D721Med (cell line): ENCODE results near the gene HSPBP1.

Experiments used
- DNase-seq: peaks from one replicate; pipeline ENCODE4 v3.0.0; 2011; ENCODE audit warnings: low spot score; ENCODE audit not compliant: insufficient read length
- FAIRE-seq: peaks from 2 replicates; lab custom pipeline; 2011; peaks lifted over from hg19 to GRCh38; lab: Jason Lieb, UNC
- CTCF ChIP-seq: IDR thresholded peaks from 2 replicates; pipeline ENCODE4 v1.5.1; 2012; ENCODE audit warnings: mild to moderate bottlenecking, control low read depth; ENCODE audit not compliant: insufficient read depth; ENCODE audit errors: missing control alignments

HSPBP1 gene

GRCh38 chr19:55311797-55312196, 31.9 kb upstream of the HSPBP1 start:
- FAIRE-seq (no peak), DNase-seq (no peak)
- no peak for TF ChIP-seq CTCF

DNA sequence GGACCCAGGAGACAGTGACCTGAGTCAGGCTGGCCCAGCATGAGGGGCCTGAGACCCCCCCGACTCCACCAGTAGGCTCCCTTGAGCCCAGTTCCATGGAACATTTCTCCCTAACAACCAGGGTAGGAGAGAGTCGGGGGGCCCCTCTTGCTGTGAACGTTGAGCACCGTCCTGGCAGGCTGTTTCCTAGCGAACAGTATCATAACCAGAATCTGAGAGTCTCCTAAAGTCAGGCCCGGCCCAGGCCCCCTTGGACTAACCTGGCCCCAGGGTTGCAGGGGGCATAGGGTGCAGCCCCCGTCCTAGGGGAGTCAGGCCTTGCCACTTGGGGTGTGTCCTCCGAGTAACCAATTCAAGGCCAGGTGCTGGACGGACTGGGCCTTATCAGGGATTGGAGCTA, 31.5 kb upstream of the HSPBP1 start:
- DNase-seq = no peak

DNA sequence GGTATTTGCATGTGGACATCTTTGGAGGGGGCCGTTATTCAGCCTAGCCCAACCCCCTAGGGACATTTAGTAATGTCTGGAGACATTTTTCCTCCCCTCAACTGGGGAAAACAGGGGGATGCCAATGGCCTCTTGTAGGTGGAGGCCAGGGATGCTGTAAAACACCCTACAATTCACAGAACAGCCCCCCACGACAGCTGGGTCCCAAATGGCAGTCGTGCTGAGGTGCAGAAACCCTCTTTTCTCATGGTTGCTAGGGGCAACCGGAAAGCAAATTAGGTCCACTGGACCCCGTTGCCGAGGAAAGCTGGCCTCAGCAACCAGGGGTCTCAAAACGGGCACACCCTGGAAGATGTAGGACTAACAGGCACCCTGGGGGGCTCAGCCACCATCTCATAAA, 30.6 kb upstream of the HSPBP1 start:
- TF ChIP-seq CTCF = no peak
- FAIRE-seq (no peak), DNase-seq (no peak)

More for the DNA sequence above, 31.5 kb upstream of the HSPBP1 start:
- TF ChIP-seq CTCF = no peak
- FAIRE-seq = no peak

GRCh38 chr19:55309448-55309847, 29.5 kb upstream of the HSPBP1 start:
- TF ChIP-seq CTCF = no peak
- no peak for DNase-seq
- FAIRE-seq = no peak

- FAIRE-seq (no peak), DNase-seq (no peak)
- TF ChIP-seq CTCF = no peak
Measured at GRCh38 chr19:55308281-55308680, 28.4 kb upstream of the HSPBP1 start.

DNA sequence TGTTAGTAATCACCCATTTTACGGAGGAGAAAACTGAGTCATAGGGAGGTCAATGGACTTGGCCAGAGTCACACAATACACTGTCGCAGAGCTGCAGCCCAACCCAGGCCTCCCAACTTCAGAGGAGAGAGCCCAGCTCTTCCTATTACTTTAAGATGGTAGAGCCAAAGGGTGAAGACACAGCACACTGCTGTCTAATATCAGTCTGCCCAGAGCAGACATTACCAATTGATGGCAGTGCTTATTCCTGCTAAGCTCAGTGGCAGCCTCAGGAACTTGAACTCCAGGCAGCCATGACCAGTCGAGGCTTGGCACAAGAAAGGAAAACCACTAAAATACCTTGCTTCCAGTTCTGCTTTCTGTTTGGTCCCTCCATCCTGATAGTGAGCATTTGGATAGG, 26.8 kb upstream of the HSPBP1 start:
- no peak for TF ChIP-seq CTCF
- FAIRE-seq (no peak), DNase-seq (no peak)

DNA sequence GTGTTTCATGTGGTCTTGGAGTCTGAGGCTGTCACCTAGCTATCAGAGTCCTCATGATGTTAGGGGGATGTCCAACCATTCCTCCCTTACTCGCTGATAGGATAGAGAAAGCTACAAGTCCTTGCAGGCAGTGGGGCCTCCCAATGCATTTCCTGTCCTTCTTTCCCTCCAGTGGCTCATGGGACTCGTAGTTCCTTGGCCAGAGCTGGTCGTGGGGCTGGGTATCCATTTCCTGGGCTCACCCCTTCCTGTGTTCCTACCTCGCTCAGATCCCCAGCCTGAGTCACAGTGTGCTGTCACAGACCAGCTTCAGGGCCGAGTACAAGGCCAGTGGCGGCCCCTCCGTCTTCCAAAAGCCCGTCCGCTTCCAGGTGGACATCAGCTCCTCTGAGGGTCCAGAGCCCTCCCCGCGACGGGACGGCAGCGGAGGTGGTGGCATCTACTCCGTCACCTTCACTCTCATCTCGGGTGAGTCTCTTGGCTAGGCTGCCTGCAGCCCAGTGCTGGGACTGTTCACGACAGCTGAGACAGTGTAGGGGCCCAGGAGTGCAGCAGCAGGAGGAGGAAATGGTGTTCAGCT, 26.2 kb upstream of the HSPBP1 start:
- no peak for TF ChIP-seq CTCF
- DNase-seq (no peak), FAIRE-seq (no peak)
